SH-SY5Y (cell line): Measurements from ENCODE around the gene COL9A1.

Source experiments
- GATA2 ChIP-seq: IDR thresholded peaks from 2 replicates; pipeline ENCODE4 v1.6.1; 2011; ENCODE audit warnings: mild to moderate bottlenecking, low read depth, low read length
- GATA3 ChIP-seq: IDR thresholded peaks from 2 replicates; pipeline ENCODE4 v1.6.1; 2011; ENCODE audit warnings: low read depth, mild to moderate bottlenecking, low read length, moderate library complexity

COL9A1 gene

DNA sequence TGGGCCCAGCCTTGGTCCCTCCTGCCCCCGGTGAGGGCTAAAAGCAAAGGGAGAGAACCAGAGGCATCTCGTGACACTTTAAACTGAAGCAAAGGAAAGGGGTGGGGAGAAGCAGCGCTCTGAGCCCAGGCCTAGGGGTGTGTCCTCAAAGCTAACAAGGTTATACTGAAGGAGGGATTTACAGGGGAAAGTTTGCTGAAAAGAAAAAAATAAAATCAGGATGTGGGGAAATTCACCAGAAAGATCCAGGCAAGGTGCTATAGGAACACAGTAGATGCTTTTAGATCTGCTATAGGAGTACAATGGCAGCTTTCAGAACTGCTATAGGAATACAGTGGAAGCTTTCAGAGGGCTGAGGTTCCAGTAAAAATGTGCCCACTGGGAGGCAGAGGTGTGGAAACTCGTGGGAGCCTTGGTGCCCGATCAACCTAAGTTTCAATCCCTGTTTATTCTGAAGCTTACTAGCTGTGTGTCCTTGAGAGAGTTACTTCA lies at the start of gene COL9A1:
TSS of gene COL9A1 (minus strand) at position 51 of the 492 bp plus-strand sequence. CDS start 160 bp downstream, outside the sequence.
- no peak for TF ChIP-seq GATA2
- no peak for TF ChIP-seq GATA3

DNA sequence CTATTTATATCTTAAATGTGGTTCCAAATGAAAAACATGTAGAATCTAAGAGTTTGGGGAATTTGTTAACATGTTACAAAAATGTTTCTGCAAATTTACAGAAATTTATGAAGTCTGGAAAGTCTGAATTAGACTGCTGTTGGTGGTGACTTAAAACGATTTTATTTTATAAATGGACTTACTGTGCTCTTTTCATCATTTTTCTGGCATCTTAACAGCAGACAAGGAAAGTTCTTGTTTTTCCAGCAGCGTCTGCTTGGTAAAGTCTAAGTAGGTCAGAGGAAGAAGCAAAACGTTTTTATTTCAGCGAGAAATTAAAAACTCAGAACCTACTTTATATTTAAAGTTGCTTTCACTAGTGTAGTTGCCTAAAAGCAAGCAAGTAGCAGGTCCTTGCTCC lies 48.6 kb upstream of the COL9A1 start:
- TF ChIP-seq GATA3: no peak
- TF ChIP-seq GATA2: no peak

DNA sequence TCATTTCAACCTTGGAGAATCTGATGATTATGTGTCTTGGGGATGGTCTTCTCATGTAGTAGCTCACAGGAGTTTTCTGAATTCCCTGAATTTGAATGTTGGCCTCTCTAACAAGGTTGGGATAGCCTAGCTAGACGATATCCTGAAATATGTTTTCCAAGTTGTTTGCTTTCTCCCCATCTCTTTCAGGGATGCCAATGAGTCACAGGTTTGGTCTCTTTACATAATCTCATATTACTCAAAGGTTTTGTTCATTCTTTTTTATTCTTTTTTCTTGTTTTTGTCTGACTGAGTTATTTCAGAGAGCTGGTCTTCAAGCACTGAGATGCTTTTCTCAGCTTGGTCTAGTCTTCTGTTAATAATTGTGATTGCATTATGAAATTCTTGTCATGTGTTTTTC lies 42.7 kb upstream of the COL9A1 start:
- no peak for TF ChIP-seq GATA3

DNA sequence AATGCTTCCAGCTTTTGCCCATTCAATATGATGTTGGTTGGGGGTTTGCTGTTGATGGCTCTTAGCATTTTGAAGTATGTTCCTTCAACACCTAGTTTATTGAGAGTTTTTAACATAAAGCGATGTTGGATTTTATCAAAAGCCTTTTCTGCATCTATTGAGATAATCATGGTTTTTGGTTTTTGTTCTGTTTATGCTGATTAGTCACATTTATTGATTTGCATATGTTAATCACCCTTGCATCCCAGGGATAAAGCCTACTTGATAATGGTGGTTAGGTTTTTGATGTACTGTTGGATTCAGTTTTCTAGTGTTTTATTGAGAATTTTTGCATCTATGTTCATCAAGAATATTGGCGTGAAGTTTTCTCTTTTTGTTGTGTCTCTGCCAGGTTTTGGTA lies 40.4 kb upstream of the COL9A1 start:
- TF ChIP-seq GATA3 (no peak), GATA2 (no peak)

DNA sequence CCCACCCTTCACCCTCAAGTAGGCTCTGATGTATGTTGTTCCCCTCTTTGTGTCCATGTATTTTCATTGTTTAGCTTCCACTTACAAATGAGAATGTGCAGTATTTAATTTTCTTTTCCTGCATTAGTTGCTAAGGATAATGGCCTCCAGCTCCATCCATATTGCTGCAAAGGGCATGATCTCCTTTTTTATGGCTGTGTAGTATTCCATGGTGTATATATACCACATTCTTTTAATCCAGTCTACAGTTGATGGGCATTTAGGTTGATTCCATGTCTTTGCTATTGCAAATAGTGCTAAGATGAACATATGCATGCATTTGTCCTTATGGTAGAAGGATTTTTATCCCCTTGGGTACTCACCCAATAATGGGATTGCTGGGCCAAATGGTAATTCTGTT lies 35.9 kb upstream of the COL9A1 start:
- TF ChIP-seq GATA3 (no peak), GATA2 (no peak)

DNA sequence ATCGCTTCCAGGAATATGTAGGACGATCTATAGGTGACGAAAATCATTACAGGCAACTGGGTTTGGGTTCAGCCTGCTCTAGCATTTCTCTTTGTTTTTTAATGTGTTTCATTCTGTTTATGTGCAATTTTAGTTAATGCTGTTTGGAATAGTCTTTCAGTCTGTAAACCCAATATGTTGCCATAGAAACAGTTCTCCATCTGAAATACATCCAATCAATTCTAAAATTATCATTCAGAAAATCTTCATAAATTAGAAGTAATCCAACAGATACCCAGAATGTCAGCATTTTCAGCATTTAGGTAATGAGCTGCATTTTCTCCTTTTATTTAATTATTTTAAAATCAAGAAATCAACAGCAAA lies 34.8 kb upstream of the COL9A1 start:
- TF ChIP-seq GATA2 (no peak), GATA3 (no peak)

DNA sequence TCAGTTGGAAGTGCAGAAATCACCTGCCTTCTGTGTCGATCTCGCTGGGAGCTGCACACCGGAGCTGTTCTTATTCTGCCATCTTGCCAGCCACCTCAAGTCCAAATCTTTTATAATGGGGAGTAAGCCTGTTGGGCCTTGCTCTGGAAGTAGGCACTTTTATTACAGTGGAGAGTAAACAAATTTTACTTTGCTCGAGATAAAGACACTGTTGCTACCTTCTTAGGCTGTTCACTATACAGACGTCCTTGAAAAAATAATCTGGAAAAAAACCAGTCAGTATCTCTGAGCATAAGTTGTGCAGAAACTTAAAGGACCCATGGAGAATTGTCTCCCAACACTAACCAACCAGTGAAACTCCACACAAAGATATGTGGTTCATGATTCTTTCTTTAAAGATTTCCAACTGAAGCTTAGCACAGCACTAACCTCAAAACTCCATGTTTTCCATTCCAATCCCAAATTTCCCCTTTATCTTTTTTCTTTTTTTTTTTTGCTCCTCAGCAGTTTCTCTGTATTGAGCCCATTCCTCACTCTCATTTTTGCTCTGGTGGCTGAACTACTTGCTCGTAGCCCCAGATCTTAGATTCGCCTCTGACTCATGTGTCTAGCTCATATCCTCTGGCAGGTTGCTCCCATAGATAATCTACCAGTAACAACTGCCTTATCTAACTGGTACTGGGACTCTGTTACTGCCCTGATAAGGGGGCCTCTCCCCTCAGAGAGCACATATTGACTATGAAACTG lies 34.3 kb upstream of the COL9A1 start:
- TF ChIP-seq GATA3 (no peak), GATA2 (no peak)

DNA sequence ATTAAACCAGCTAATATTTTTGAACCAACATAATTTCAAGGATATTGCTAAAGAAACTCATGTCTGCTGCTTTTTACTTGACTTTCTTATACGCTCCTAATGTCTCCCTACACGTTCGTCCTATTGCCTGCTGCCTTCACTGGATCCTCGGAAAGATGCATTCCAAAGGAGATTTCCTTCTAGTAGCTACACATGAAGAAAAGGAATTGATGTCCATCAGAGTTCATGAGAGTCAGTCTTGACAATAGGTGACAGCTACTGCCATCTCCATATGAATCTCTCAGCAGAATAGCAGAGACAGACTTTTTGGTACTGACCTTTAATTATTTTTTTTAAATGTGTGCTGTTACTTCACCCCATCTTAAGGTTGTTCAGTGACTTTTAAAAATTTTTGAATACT lies 24.2 kb upstream of the COL9A1 start:
- TF ChIP-seq GATA2 (no peak), GATA3 (no peak)

DNA sequence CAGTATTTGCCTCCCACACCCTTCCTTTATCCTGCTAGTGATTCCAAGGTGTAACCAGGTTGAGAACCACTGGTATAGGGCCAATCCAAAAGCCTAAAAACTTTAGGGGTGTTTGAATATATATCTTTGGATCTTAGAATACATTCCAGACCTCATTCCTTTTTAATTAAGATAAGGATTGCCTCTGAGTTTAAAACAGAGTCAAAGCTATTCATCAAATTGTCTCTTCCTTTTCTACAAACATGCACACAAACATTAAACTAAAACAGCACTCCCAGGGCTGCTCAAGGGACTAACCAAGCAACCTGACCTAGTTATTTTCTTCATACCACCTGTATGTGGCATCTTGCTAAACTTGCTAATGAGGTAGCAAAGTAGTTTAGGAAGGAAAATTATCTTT lies 22.1 kb upstream of the COL9A1 start:
- TF ChIP-seq GATA2: no peak
- TF ChIP-seq GATA3: no peak

DNA sequence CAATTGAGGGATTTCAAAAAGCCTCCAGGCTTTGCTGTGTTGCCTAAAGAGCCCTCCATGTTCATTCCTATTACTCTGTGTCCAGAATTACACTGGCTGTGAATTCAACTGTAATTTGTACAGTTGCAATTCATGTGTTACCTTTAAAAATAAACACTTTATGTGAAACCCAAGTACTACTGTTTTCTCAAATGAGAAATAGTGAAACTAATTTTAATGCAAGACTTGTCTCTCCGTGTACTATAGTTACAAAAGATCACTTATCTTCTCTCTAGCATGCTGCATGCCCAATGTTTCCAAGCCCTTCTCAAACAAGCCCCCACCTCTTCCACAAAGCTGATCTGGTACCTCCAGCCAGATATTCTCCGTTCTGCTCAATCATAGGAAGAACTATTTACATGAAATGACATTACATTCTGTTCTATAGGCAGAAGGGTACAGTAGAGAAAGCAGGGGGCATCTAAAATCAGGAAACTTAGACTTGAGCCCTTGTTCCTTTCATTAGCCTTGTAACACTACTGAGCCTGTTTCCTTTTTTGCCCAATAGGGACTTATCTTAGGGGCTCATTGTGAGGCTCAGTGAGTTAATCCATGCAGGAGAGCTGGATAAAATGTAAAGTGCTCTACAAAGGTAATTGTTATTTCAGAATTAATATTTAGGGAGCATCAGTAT lies 12.3 kb upstream of the COL9A1 start:
- TF ChIP-seq GATA3 (no peak), GATA2 (no peak)

DNA sequence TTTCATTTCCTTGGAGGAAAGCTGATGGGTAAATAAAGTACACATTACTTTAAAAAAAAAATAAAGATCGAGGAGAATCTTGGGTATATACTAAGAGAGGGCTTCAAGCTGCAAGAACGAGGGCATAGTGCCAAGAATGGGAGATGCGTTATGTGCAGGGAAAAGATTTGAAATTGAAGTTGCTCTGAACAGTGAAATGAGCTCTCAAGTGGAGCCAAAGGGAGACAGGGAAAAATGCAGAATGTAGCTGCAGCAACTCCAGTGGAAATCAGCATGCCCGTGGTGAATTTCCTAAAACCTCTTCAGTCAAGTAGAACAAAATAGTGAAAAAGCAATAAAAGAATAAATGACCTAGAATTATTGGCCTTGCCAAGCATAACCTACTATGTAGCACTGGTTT lies 11.4 kb upstream of the COL9A1 start:
- TF ChIP-seq GATA2: no peak
- no peak for TF ChIP-seq GATA3

DNA sequence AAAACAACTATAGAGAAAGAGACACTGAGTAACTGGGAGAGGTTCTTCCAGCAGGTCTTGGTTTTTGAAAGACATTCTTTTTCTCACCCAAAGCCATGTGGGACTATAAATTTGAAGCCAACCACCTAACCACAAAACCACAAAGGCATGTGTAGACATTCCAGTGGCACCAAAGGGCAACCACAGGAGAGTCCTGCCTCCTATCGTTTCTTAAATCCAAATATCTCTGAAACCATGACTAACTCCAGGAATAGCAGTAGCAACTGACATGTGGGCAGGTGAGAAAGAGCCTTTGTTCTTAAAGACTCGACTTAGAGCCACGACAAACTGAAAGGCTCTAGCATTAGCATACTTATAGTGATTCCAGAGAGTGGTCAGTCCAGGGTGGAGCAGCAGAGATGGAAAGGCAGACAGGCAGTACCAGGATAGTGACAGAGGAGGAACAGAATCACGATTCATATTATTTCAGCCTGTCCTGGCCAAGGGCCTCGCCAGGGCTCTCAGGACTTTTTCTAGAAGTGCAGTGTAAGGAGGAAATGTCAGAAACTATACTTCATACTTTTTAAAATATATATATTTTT lies 9.4 kb upstream of the COL9A1 start:
- TF ChIP-seq GATA3: no peak
- TF ChIP-seq GATA2: no peak

DNA sequence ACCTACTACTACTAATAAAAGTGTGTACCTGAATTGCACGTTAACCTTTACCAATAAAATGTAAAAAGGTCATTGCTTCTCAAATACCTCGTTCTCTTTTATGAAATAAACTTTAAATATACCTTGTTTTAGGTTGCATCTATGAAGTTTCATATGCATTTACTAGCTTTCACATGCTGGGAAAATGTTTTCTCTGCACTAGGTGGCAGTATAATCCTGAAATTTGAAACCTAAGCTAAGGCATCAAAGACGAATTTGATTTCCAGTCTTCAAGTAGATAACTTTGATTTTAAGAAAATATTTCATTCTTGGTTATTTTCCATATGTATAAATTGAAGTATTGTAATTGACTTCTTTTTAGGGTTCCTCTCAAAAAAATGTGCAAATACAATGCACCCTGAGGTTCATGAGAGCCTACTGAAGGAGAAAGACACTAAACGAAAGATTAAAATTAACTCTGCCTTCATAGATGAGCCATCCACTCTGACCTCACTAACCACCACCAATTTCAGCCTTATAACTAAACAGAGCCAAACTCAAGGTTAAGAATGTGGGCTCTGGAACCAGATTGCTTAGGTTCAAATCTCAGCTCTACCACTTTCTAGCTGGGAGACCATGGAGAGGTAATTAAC lies 7.3 kb upstream of the COL9A1 start:
- TF ChIP-seq GATA3 (no peak), GATA2 (no peak)

DNA sequence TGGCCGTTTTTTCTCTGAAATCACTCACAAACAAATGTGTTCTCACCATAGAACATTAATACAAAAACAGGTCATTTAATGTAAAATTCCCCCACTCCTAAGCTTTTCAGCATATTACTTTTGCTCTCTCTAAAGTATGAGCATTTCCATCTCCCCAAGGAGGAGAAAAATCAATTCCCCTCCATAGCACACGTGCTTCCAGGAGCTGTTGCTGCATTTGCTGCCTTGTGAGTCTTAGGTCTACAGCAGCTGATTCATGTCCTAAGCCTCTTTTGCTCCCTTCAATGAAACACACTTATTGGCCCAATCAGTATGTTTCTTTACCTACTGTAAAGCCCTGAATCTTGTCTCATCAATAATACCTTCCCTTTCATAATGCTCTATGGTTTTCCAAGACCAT lies 6.4 kb upstream of the COL9A1 start:
- TF ChIP-seq GATA3: no peak
- TF ChIP-seq GATA2: no peak

DNA sequence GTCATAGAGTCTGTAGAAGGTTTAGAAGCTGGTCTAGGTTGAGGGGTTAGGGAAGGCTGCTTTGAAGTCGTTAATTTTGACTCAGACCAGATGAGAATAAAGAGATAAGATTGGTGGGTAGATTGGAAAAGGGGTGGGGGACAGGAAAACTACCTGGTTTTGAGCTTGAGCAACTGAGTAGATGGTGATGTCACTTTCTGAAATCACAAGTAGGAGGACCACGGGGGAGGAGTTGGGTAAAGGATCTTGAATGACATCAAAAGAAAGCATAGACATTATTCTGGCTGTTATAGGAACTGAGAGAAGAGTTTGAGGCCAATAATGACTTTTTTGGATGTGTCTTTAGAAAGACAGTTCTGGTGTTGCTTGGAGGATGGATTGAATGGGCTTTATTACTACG lies 4.1 kb upstream of the COL9A1 start:
- no peak for TF ChIP-seq GATA3
- TF ChIP-seq GATA2: no peak

DNA sequence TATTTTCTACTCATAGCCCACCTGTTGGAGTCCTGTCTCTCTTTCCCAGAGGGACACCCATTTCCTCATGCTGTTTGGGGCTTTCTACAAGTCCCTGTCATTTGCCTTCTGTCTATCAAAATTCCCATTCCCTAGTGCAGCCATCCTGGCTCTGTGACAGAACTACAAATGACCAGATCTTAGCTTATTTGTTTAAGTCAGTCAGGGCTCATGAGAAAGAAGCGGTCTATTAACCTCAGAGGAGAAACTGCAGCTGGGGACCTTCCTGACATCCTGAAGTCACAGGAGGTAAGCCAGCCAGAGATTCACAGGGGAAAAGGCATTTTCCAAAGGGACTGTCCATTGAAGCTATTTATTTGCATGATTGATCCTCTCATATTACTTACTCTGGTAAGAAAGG lies 1.7 kb upstream of the COL9A1 start:
- TF ChIP-seq GATA3 (no peak), GATA2 (no peak)

DNA sequence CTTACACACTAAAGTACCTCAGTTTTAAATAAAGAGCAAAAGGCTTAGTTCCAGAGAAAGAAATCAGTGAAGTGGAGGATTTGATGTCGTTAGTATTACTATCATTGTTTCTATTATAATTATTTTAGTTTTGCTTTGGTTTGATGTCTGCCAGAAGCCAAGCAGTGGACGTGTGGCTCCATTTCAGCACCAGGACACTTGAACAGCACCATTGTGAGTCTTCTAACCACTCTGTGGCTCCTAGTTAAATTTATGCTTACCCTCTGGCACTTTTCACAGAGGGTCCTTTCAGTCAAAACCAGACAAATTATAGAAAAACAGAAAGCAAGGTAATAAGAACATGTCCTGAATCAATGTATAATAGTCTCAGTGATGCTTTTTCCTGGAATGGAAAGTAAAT lies 3.4 kb downstream of the COL9A1 start:
- TF ChIP-seq GATA2 (no peak), GATA3 (no peak)
